Activated CD4-positive, alpha-beta T cell treated with anti-CD3 and anti-CD28 coated beads for 24 hours (primary cell): ENCODE data around the gene FRMD5.

Source experiments
- DNase-seq, 2 donors: peaks; one replicate each; pipeline ENCODE4 v3.0.0-alpha.2; 2020; ENCODE audit warnings: low read depth in 2 of 2

FRMD5 gene

DNA sequence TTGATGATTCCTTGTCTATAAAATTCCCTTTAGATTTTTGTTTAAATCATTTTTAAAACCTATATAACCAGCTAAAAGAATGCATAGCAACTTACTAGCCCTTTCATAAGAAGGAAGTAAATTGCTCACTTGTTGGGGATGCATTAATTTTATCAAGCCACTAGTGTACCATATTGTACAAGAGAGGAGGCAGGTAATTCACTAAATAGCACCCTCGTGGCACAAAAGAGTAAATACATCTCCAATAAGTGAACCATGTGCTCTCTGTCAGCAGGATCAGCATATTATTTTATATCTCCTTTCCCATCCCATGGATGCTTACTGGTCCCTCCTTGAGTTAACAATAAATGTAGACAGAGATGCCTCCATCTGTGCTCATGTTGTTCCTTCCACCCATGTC, 34.3 kb downstream of the FRMD5 start:
- DNase-seq, result no peak

GRCh38 chr15:44159492-44159891, 35.6 kb downstream of the FRMD5 start:
- DNase-seq, result no peak

- no peak for DNase-seq
Measured at GRCh38 chr15:44158111-44158510, 37.0 kb downstream of the FRMD5 start.

GRCh38 chr15:44157679-44158078, 37.4 kb downstream of the FRMD5 start:
- DNase-seq, result no peak

DNA sequence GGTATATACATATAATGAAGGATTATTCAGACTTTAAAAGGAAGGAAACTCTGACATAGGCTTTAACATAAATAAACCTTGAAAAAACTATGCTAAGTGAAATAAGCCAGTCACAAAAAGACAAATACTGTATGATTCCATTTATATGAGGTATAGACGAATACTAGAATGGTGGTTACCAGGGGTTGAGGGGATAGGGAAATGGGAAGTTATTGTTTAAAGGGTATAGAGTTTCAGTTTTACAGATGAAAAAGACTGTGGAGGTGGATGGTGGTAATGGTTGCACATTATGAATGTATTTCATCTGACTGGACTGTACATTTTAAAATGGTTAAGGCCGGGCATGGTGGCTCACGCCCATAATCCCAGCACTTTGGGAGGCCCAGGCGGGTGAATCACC, 41.7 kb downstream of the FRMD5 start:
- DNase-seq, result no peak

GRCh38 chr15:44149224-44149623, 45.8 kb downstream of the FRMD5 start:
- no peak for DNase-seq

GRCh38 chr15:44148580-44148979, 46.5 kb downstream of the FRMD5 start:
- DNase-seq, result no peak

GRCh38 chr15:44147636-44148035, 47.4 kb downstream of the FRMD5 start:
- no peak for DNase-seq

DNA sequence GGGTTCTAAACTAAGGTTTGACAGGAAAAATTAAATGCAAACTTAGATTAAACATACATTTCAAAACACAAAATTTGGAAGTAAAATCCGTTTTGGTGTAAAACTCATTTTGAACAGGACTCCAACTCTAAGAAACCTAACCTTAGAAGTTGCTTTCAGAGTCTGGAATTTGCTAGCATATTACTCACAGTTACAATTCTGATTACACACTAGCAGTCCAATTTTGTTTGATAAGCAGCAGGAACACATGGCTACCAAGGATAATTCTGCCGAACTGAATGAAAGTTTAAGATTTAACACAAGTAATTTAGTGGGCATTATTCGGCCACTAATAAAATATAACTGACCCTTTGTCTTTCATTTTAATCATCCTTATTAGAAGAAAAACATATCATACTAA, 49.6 kb downstream of the FRMD5 start:
- no peak for DNase-seq

DNA sequence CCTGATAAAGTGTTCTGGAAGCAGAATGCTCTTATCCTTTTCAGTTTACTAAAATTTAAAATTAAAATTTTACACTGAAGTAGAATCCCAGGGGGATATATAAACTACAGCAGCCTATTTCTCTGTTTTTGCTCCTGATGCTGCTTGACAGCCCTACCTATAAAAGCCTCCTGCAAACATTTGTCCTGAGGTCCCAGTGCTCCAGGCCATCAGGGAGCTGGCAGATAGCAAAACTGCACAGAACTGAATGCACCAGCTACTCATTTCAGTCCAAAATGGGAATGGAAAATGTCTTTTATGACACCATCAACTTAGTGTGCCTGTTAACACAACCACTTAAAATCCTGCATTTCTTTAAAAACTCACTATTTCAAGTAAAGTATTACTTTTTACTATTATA, 50.1 kb downstream of the FRMD5 start:
- no peak for DNase-seq

- DNase-seq, result no peak
Measured at GRCh38 chr15:44144184-44144583, 50.9 kb downstream of the FRMD5 start.

GRCh38 chr15:44137750-44138149, 57.3 kb downstream of the FRMD5 start:
- no peak for DNase-seq

- DNase-seq, result no peak
Measured at GRCh38 chr15:44136991-44137477, 58.0 kb downstream of the FRMD5 start.

GRCh38 chr15:44132057-44132456, 63.0 kb downstream of the FRMD5 start:
- no peak for DNase-seq

DNA sequence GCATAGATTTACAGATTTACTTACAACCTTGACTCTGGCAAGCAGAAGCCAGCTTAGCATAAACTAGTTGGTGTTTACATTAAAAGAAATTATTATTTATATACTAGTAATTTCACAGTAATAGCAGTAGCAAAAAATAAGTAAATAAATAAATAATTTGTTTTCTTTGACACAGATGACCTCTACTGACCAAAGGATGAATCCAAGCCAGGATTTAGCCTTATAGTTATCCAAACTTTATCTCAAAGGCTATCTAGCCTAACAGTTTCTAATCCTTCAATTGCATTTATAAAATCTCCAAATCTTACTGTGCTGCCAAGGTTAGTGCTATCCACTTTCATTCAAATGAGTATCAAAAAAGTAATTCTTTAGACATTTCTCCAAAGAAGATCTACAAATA, 64.3 kb downstream of the FRMD5 start:
- DNase-seq, result no peak

- no peak for DNase-seq
Measured at GRCh38 chr15:44129911-44130310, 65.2 kb downstream of the FRMD5 start.

- DNase-seq, result no peak
Measured at GRCh38 chr15:44128443-44128842, 66.6 kb downstream of the FRMD5 start.

DNA sequence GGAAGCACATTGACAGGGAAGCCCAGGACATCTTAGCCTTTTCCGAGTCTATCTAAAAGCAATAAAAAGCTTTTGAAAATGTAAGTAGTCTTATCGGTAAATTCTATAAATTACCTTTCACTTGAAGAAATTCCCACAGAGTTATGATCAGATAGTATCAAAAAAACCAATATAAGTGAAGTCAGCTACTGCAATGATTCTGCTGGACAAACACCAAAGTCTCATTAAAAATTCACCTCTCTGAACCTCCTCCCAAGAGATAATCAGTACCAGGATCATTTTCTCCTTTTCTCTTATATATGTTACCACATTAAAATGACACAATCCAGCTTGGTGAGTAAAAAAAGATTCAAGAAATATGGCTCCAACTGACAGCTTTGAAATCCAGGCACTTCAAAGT, 69.2 kb downstream of the FRMD5 start:
- no peak for DNase-seq

- DNase-seq, result no peak
Measured at GRCh38 chr15:44102675-44103254, 92.3 kb downstream of the FRMD5 start.

GRCh38 chr15:44101944-44102343, 93.1 kb downstream of the FRMD5 start:
- DNase-seq, result no peak

GRCh38 chr15:44101286-44101685, 93.8 kb downstream of the FRMD5 start:
- DNase-seq, result no peak

GRCh38 chr15:44099671-44100070, 95.4 kb downstream of the FRMD5 start:
- no peak for DNase-seq

DNA sequence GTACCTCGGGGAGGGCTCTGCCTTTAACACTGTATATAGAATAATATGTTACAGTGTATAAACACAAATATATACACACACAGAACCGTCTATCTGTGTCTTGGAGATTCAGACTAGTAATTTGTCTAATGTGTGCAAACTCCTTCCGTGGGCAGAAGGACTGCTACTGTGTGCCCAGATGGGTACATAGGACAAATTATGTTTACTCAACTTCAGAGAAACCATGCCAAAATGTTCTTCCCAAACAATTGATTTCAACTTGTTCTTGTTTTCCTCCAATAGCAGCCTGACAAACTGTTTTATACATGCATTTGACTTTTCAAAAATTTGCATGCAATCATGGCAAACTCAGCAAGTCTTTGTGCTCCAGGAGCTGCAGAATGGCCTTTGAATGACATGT, 97.5 kb downstream of the FRMD5 start:
- DNase-seq, result no peak

- no peak for DNase-seq
Measured at GRCh38 chr15:44096596-44096995, 98.5 kb downstream of the FRMD5 start.
